22Rv1 (cell line): Measurements from ENCODE around the gene SLC6A1.

ENCODE experiments used
- H3K27ac ChIP-seq: fragments of 450-650 bp; 2 replicates; pipeline ENCODE4 v1.5.1; 2017
- ZFX ChIP-seq: fragments of 450-650 bp; IDR thresholded peaks from 2 replicates; pipeline ENCODE4 v1.6.1; 2017; ENCODE audit warnings: antibody characterized with exemption, borderline replicate concordance
- TF ChIP-seq, protein P1 (sequence below): fragments of 450-650 bp; IDR thresholded peaks from 2 replicates; pipeline ENCODE4 v1.5.1; 2017; ENCODE audit warnings: mild to moderate bottlenecking

SLC6A1 gene

DNA sequence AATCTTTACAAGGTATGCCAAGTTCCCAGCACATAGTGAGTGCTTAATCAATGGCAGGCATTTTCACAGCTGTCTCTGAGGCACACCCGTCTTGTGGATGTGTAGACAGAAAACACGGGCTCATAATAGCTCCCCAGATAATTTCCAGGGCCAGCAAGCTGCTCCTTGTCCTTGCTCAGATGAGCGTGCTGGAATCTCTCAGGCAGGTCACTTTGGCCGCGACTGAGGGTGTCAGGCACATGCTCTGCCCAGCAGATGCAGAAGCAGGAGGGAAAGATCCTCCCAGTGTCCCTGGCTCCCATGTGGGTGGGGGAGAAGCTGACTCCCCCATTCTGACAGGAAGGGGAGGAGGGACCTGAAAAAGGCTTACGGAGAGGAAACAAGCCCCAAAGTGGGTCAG lies 35.6 kb upstream of the SLC6A1 start:
- no peak overlapping the region for H3K27ac ChIP-seq
- TF ChIP-seq, protein P1, sequence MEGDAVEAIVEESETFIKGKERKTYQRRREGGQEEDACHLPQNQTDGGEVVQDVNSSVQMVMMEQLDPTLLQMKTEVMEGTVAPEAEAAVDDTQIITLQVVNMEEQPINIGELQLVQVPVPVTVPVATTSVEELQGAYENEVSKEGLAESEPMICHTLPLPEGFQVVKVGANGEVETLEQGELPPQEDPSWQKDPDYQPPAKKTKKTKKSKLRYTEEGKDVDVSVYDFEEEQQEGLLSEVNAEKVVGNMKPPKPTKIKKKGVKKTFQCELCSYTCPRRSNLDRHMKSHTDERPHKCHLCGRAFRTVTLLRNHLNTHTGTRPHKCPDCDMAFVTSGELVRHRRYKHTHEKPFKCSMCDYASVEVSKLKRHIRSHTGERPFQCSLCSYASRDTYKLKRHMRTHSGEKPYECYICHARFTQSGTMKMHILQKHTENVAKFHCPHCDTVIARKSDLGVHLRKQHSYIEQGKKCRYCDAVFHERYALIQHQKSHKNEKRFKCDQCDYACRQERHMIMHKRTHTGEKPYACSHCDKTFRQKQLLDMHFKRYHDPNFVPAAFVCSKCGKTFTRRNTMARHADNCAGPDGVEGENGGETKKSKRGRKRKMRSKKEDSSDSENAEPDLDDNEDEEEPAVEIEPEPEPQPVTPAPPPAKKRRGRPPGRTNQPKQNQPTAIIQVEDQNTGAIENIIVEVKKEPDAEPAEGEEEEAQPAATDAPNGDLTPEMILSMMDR = no peak
- TF ChIP-seq ZFX = no peak

DNA sequence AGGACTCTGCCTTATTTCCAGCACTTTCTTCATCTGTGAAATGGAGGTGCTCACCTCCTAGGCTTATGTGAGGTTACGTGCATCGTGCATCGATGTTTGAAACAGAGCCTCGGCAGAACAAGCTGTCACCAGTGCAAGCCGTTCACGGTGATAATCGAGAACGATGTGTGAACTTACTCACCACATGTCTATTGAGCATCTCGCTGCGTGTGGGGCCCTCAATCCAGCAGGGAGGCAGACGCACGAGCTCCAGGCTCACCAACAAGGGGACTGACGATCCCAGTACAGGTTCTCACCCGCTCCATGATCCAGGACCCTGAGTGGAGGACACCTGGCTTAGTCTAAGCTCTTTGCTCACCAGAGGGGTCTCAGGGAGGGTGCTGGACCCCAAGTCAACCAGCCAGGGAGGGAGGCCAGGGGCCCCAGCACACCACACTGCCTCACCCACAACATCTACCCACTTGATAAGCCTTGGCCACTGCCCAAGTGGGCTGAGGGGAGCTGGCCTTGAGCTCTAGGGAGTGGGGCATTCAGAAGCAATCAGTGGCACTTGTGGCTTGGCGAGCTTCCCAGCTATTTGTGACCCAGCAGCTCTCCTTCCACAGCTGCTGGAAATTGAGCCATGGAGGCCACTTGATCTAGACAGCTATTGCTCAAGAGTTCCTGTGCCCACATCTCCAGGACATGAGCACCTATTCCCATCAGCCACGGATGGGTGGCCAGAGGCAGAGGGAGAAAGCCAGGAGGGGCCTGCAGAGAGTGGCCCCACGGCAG lies 34.4 kb upstream of the SLC6A1 start:
- TF ChIP-seq, protein P1 = no peak
- TF ChIP-seq ZFX = no peak
- H3K27ac ChIP-seq = no peak overlapping the region

DNA sequence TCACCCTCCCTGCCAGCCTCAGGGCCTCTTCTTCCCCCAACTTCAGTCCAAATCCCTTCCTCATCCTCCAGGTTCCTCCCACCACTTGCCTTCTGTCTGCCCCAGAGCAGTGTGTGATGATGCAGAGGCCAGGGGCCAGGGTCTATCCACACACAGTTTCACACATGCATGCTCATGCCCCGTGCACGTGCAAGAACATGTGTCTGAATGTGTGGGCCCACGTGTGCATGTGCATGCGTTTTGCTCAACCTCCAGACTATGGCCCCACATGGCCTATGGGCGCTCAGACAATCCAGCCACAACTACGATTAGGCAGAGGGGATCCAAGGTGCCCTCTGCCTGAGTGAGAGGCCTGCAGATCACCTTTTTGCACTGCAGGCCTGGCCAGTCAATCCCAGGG lies 32.3 kb upstream of the SLC6A1 start:
- TF ChIP-seq, protein P1 = no peak
- no peak for TF ChIP-seq ZFX
- H3K27ac ChIP-seq = no peak overlapping the region

DNA sequence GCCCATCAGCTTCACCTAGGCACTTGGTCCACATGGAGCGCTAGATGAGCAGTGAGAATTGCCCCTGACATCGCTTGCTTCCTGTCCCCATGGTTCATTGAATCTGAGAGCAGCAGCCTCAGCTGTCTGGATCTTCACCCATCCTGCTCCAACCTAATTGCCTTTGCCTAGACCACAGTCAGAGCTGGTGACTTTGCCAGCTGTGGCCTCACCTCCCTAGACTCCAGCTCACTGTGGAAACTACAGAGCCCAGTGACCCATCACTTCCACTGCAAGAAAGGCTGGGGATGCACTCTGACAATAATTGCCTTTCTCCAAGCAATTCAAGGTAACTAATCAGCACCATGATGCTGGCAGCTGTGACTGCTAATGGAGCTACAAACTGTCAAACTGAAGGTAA lies 30.6 kb upstream of the SLC6A1 start:
- H3K27ac ChIP-seq = no peak overlapping the region
- TF ChIP-seq, protein P1 = no peak
- no peak for TF ChIP-seq ZFX

DNA sequence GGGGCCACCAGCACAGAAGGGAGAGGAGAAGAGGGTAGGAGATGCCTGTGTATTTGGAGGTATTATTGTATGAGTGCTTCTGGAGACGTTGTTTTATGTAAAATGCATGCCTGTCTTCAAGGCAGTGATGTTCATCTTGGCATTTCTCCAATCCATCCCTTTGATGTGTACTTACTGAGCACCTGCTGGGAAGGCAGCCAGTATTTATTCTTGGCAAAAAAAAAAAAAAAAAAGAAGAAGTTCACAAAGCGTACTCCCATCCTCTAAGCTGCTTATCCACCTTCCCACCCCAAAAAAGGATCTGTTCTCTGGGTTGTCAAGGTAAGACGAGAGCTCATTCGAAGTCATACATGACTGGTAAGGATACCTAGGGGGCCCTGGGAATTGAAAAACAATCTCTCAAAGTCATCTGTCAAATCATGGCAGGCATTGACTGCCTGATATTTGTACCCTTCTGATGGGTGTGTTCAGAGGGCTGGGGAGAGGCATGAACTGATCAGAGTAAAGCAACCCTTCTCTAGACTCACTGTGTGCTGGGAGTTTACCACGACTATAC lies 30.0 kb upstream of the SLC6A1 start:
- no peak for TF ChIP-seq ZFX
- TF ChIP-seq, protein P1 = no peak
- no peak overlapping the region for H3K27ac ChIP-seq

DNA sequence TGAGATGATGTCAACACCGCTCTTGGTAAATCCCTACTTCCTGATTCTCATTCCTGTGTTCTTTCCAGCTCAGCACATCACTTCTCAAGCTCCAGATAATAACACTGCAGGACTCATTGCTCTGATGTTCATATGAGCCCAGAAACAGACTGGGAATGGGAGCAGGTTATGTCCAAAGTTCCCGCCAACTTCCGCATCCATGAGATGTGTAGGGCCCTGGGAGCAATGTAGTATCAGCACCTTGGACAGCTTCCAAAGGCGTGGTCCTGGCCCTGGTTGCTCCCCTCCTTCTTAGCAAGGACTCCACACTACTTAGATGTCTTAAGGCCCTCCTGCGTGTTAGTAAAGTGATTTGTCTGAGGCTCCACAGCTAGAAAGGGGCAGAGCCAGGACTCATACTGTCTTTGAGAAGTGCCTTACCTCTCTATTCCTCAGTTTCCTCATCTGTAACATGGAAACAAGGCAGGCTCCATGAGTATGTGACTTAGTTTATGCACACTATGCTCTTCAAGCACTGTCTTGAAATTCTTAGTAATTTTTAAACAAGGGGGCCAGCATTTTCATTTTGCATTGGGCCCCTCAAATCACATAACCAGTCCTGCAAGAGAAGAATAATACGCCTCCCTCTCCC lies 27.9 kb upstream of the SLC6A1 start:
- H3K27ac ChIP-seq = no peak overlapping the region
- TF ChIP-seq ZFX = no peak
- TF ChIP-seq, protein P1 = no peak

DNA sequence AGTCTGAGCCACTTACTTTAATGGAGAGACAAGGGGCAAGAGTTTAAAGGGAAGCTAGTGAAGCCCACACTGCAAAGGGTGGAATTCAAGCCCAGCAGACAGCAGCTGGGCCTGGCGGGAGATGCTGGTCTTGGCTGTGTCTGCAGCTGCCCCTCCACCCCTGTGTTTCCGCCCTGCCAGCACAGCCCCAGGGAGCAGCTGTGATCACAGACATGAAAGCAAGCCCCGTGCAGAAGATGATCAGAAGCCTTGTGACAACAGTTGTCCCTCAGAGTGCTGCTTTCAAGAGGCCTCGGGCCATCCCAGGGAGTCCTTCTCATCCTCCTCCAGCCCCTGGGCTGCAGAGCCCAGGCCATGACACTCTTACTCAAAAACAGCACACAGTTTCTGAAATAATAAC lies 24.1 kb upstream of the SLC6A1 start:
- no peak overlapping the region for H3K27ac ChIP-seq
- TF ChIP-seq ZFX = no peak
- TF ChIP-seq, protein P1 = no peak
